HG03571 (cell line): Measurements from ENCODE around the gene MXRA8.
"Not testable (repeated sequence)": the region's sequence is repeated elsewhere in the genome, so short reads cannot be mapped to it uniquely, and the experiment has no call there.

ENCODE experiments used
- ATAC-seq: cut with Tn5 transposase; IDR thresholded peaks from one replicate; pipeline ENCODE4 v1.9.1; 2021; ENCODE audit not compliant: unreplicated experiment

Gene MXRA8

DNA sequence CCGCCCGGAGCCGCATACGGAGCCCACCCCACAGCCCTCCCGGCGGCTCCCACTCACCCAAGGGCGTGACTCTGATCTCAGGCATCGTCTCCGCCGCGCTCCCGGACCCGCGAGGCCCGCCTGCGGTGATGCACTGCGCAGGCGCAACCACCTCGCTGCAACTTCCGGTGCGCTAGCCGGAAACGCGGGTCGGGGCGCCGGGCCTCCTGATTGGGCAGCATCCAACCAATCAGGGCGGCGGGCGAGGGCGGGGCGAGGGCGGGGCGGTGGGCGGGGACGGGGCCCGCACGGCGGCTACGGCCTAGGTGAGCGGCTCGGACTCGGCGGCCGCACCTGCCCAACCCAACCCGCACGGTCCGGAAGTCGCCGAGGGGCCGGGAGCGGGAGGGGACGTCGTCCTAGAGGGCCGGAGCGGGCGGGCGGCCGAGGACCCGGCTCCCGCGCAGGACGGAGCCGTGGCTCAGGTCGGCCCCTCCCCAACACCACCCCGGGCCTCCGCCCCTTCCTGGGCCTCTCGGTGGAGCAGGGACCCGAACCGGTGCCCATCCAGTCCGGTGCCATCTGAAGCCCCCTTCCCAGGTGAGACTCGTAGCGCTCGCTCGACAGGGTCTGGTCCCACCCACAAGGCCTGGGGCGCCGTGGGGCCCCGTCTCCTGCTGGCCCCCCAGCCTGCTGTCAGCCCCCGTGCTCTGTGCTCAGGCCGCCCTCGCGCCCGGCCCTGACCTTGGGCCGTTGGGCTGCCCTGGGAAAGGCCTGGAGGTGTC lies 33.6 kb downstream of the MXRA8 start, which contains the start of the genes CPTP and INTS11:
TSS of gene CPTP (plus strand) at position 279 of the 764 bp plus-strand sequence. CDS start 2,109 bp downstream, outside the sequence.
TSS of gene INTS11 (minus strand) at position 137 of the 764 bp plus-strand sequence. CDS start at position 85, 52 bp downstream.
- peak; percentile 53 for ATAC-seq

DNA sequence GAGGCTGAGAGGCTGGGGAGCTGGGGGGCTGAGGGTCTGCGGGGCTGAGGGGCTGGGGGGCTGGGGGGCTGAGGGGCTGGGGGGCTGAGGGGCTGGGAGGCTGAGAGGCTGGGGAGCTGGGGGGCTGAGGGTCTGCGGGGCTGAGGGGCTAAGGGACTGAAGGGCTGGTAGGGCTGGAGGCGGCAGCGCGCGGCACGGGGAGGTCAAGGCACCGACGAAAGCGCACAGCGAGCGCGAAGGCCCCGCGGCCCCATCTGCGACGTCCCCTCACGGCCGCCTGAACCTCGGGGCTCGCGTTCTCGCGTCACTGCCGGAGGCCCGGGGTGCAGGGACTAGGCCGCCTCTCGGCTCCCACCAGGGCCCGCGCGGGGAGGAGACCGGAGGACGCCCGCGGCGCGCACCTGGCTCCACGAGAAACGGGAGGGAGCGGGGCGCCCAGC lies 34.3 kb downstream of the MXRA8 start:
- peak; percentile 15 for ATAC-seq

DNA sequence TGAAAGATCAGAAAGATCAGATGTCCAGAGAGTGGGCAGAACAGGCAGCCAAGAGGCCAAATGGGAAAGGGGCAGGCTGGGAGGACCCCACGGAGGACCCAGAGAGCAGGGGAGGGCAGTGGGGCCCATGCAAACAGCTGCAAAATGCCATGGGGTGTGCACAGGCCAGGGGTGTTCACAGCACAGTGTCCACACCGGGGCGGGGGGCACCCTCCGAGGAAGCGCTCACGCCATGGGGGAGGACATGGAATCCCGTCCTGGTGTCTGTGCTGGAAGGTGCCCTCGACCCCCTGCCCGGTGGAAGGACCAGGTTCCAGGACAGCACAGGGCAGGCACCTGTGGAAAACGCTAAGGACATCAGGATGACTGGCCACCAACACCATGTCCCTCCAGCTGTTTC lies 35.4 kb downstream of the MXRA8 start:
- no peak for ATAC-seq

DNA sequence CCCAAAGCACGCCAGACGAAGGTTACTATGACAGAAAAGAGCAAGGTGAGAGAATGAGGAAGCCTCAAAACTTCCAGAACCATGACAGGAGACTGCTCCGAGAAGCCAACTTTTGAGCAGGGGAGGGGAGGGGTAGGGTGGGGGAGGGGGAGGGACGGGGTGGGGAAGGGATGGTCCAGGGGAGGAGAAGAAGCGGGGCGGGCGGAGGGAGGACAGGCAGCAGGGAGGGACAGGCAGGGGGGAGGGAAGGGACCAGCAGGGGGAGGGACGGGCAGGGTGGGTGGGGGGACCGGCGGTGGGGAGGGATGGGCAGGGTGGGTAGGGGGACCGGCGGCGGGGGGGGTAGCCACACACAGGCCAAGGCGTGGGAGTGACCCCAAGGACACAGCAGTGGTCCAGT lies 35.9 kb downstream of the MXRA8 start:
- ATAC-seq = no peak

DNA sequence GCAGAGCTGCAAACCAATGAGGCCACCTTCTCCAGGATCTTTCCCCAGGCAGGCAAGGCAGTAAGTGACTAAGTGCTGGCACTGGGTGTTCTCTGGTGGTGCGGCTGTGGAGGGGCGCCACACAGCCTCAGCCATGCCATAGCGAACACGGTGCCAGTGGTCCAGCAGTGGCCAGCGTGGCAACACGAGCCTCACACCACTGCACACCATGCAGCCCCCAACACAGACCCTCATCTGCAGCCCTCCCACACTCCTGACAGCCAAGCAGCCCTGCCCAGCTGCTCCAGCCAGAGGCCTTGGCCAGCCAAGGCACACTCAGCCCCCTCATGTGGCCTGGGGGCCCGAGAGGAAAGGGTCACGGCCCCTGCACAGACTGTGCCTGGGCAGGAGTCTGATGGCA lies 36.9 kb downstream of the MXRA8 start:
- no peak for ATAC-seq

DNA sequence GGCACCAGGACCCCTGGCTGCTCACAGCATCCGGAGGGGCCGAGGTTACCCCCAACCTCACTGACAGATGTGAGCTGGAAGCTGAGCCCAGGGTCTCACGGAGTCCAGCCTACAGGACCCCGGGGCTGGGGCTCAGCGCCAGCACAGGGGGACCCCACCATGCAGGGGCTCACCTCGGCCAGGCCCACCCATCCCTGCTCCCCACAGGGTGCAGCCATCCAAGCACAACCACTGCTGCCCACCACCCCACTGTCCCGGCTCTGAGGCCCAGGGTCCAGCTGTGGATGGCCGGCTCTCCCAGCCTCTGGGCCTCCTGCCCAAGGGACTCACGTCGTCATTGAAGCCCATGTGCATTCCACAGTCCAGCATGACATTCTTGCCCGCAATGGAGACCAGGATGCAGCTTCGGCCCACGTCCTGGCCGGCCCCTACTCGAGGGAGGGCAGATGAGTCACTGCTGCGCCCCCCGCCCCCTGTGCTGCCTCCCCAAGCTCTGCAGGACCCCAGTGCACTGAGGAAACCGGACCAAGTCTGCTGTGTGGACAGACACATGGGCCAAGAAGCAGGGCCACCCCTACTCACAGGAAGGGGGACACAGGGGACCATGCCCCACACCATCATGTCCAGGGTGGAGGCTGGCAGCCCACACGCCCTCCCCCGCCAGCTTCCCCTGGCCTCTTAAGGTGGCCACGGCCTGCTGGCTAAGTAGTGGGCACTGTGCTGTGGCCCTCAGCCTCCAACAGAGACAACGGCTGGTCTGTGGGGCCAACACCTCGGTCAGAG lies 37.5 kb downstream of the MXRA8 start:
- no peak for ATAC-seq

DNA sequence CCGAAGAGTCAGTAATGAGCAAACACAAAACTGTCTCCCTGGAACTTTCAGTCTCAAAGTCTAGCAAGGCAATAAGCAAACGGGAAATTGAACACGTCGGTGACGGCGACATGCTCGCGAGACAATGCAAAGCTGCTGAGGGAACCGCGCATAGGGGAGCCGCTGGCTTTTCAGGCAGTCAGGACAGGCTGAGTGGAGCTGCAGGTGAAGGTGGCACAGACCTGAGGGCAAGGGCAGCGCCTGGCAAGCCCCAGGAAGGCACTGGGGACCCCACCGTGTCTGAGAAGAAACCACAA lies 38.8 kb downstream of the MXRA8 start:
- no peak for ATAC-seq

- ATAC-seq = no peak
Observed at GRCh38 chr1:1318777-1319645, 39.3 kb downstream of the MXRA8 start.

- ATAC-seq = no peak
Observed at GRCh38 chr1:1318131-1318652, 40.2 kb downstream of the MXRA8 start.

DNA sequence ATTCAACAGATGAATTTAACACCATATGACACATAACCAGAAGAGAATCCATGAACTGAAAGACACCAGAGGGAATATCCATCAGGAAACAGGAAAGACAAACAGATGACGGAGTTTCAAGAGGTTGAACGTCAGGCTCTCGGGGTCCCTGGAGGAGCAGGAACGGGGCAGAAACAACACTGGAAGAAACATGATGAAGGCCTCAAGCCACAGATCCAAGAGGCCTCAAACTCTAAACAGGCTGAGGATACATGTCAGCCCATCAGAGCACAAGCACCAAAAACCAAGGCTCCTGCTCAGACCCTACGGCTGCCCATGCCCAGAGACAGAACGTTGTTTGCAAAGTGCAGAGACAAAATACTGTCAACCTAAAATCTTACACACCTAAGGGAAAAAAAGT lies 40.9 kb downstream of the MXRA8 start:
- no peak for ATAC-seq

- ATAC-seq = not testable (repeated sequence)
Observed at GRCh38 chr1:1316199-1316598, 42.2 kb downstream of the MXRA8 start.

- no peak for ATAC-seq
Observed at GRCh38 chr1:1315435-1315954, 42.9 kb downstream of the MXRA8 start.

GRCh38 chr1:1314678-1315335 lies 43.5 kb downstream of the MXRA8 start:
- no peak for ATAC-seq

DNA sequence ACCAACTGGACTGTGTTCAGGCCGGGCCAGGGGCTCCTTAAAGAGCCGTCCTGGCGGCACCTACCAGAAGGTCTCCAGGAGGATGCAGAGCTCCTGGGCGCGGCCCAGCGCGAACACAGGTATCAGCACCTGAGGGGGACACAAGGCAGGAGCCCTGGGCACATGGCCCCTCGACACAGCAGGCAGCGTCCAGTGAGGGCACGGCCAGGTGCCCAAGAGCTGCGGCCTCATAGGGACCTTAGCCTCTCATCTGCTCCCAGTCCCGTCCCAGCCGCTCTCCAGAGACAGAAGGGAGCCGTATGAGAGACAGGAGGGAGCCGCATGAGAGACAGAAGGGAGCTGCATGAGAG lies 44.1 kb downstream of the MXRA8 start:
- ATAC-seq = no peak

DNA sequence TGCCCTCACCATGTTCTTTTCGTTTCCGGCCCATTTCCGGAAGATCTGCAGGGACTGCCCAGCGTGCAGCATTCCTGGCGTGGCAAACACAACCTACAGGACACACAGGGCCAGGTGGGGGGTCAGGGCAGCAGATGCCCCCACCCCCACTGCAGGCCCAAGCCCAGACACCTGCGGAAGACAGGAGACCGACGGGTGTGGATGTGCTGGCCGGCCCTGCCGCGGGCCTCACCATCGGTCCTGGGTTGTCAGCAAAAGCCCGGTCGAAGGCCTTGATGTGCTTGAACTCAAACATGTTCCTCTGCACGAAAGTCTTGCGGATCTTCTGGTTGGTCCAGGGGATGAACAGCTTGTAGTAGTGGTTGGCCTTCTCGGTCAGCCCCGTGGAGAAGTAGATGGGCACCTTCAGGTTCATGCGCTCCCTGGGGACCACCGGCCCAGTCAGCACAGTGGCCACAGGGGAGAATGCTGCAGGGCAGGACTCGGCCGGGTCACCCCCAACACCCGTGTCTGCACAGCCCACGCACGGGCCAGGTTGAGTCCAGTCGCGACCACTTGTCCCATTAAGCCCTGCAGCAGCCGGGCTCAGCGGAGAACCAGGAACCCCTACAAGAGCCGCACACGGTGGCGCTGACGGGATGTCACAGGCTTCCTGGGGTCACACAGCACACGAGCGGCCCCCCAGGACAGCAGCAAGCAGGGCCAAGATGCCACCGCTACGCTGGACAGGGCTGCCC lies 44.7 kb downstream of the MXRA8 start:
- ATAC-seq = no peak

- ATAC-seq = no peak
Observed at GRCh38 chr1:1312450-1313314, 45.7 kb downstream of the MXRA8 start.

DNA sequence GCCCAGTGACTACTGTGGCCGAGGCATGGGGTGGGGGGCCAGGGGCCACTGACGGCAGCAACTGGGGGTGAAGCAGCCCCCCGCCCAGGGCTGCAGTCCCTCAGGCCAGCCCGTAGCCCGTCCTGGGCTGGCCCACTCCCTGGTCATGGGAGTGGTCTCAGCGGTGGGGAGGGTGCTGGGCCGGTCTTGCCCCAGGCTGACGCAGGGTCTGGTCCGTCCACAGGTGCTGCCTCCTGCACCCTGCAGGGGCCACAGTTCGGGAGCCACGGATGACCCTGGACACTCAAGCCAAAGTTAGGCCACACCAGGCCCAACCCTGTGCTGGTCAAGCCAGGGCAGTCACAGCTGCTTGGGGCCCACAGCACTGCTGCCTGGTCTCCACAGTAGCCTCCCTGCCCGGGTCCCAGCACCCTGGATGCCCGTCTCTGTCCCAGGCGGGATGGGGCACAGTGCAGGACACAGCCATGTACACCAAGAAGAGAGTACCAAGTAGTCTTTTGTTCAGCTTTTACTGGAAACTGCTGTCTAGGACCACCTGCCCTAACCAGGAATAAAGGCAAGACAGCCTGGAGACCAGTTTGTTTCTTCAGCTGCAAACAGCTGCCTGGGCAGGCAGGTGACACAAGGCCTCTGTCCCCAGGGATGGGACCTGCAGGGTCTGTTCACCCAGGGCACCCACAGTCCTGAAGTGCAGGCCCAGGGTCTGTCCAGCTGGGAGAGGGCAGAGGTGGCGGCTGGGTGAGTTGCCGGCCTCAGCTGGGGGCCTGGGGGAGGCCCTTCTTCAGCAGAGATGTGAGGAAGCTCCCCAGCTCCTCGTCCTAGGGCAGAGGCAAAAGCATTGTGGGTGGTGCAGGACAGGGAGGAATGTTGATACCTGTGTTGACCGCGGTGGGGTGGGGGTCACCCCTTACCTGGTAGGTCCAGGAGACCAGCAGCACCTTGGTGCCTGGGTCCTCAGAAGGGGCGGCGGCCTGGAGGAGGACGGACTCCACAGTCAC lies 46.9 kb downstream of the MXRA8 start:
- no peak for ATAC-seq
